GM23248 (cell line): ENCODE data around the gene NEU4. TPM values are rescaled to one million over a fixed set of nuclear protein-coding genes. Genes with fewer than 3 reads are reported as not detected.

ENCODE experiments used
- DNase-seq: peaks from one replicate; pipeline ENCODE4 v3.0.0-alpha.2; 2015
- H2AFZ ChIP-seq: fragments of 200-600 bp; sonication (generic); 2 replicates; pipeline ENCODE4 v1.6.1; 2016; ENCODE audit warnings: antibody characterized with exemption
- H3F3A ChIP-seq: fragments of 200-600 bp; sonication (generic); 2 replicates; pipeline ENCODE4 v1.6.1; 2016; ENCODE audit warnings: mild to moderate bottlenecking, antibody characterized with exemption, mixed run types; ENCODE audit not compliant: insufficient read depth
- H3K27ac ChIP-seq: fragments of 200-600 bp; sonication (generic); 2 replicates; pipeline ENCODE4 v1.5.1; 2016; ENCODE audit warnings: mild to moderate bottlenecking
- H3K27me3 ChIP-seq: fragments of 200-600 bp; sonication (generic); replicated peaks from 2 replicates; pipeline ENCODE4 v1.6.1; 2016; ENCODE audit warnings: mild to moderate bottlenecking; ENCODE audit not compliant: insufficient read depth
- H3K36me3 ChIP-seq: fragments of 200-600 bp; sonication (generic); 2 replicates; pipeline ENCODE4 v1.6.1; 2016; ENCODE audit warnings: low read depth, mild to moderate bottlenecking
- H3K4me1 ChIP-seq: fragments of 200-600 bp; sonication (generic); 2 replicates; pipeline ENCODE4 v1.6.1; 2016; ENCODE audit warnings: mild to moderate bottlenecking; ENCODE audit not compliant: insufficient read depth
- H3K4me2 ChIP-seq: fragments of 200-600 bp; sonication (generic); one replicate; pipeline ENCODE4 v1.6.1; 2016; ENCODE audit warnings: mild to moderate bottlenecking; ENCODE audit not compliant: unreplicated experiment
- H3K4me3 ChIP-seq: fragments of 200-600 bp; sonication (generic); 2 replicates; pipeline ENCODE4 v1.5.1; 2016; ENCODE audit warnings: mild to moderate bottlenecking
- H3K79me2 ChIP-seq: fragments of 200-600 bp; sonication (generic); 2 replicates; pipeline ENCODE4 v1.6.1; 2016; ENCODE audit warnings: mild to moderate bottlenecking; ENCODE audit not compliant: insufficient read depth
- H3K9ac ChIP-seq: fragments of 200-600 bp; sonication (generic); 2 replicates; pipeline ENCODE4 v1.6.1; 2016; ENCODE audit warnings: mild to moderate bottlenecking
- H3K9me2 ChIP-seq: fragments of 200-600 bp; sonication (generic); 2 replicates; pipeline ENCODE4 v1.6.1; 2016; ENCODE audit warnings: mixed run types, mild to moderate bottlenecking, moderate library complexity; ENCODE audit not compliant: insufficient read depth
- H3K9me3 ChIP-seq: fragments of 200-600 bp; sonication (generic); one replicate; pipeline ENCODE4 v1.6.1; 2017; ENCODE audit warnings: low read depth
- H4K20me1 ChIP-seq: fragments of 200-600 bp; sonication (generic); 2 replicates; pipeline ENCODE4 v1.6.0; 2016; ENCODE audit not compliant: insufficient read depth
- EZH2 ChIP-seq: fragments of 200-600 bp; sonication (generic); IDR thresholded peaks from 2 replicates; pipeline ENCODE4 v1.6.1; 2018; ENCODE audit warnings: antibody characterized with exemption, mild to moderate bottlenecking; ENCODE audit not compliant: insufficient read depth, poor library complexity, severe bottlenecking
- EZH2phosphoT487 ChIP-seq: fragments of 200-600 bp; sonication (generic); IDR thresholded peaks from 2 replicates; pipeline ENCODE4 v1.6.1; 2018; ENCODE audit warnings: antibody characterized with exemption, moderate library complexity, mild to moderate bottlenecking, low read depth; ENCODE audit not compliant: insufficient read depth
- WGBS, 2 experiments: methylation state at CpG; one replicate each; pipeline ENCODE4 v1.1.6; 2015 to 2017; ENCODE audit warnings: low lambda C conversion rate in 2 of 2, low coverage in 1 of 2; ENCODE audit errors: missing lambda C conversion rate in 2 of 2; 5-methylcytosine and 5-hydroxymethylcytosine counted together
- in situ Hi-C: fragments of 300-500 bp; cut with MboI; formaldehyde crosslinking; loops from 2 replicates; pipeline ENCODE4 v1.15.0; 2020
- polyA plus RNA-seq: library from polyadenylated mRNA; unstranded; fragments of >200 nt; fragmentation: Nextera tagmentation; extraction: Ambion mirVana; gene quantifications from 2 replicates; pipeline ENCODE4 v1.2.1, GENCODE V29; 2016
- total RNA-seq: library from RNA; depleted of rRNA; stranded (reverse); fragments of >200 nt; shearing (Covaris generic); gene quantifications from 2 replicates; pipeline ENCODE4 v1.2.3, GENCODE V29; 2014

NEU4 gene
- total and polyA plus RNA-seq, 2 experiments from 2014 or later, result not detected

- Histone ChIP-seq H3F3A (no peaks in the 10 kb centered on the region), H3K79me2 (no peaks in the 10 kb centered on the region), H3K4me3 (no peak overlapping the region), H3K9me2 (no peaks in the 10 kb centered on the region), H3K9me3 (no peaks in the 10 kb centered on the region), H3K4me2 (no peak overlapping the region), H3K36me3 (no peaks in the 10 kb centered on the region), H3K27me3 (no peaks in the 10 kb centered on the region), H4K20me1 (no peaks in the 10 kb centered on the region), H3K9ac (no peak overlapping the region), H2AFZ (no peak overlapping the region), H3K4me1 (no peaks in the 10 kb centered on the region), H3K27ac (no peak overlapping the region)
- in situ Hi-C loops, result no loop called here
- DNase-seq, result no peak
- 58 to 62% methylated on average over 18 to 23 of the region's 28 CpGs for WGBS, 2 experiments
- TF ChIP-seq EZH2phosphoT487 (no peak), EZH2 (no peak)
Observed at GRCh38 chr2:241810307-241811200, 1.6 kb downstream of the NEU4 start.

- DNase-seq, result no peak
- no peaks in the 10 kb centered on the region for H3F3A ChIP-seq
- H3K9me3 ChIP-seq, result no peaks in the 10 kb centered on the region
- H3K4me2 ChIP-seq, result no peak overlapping the region
- TF ChIP-seq EZH2phosphoT487 (no peak), EZH2 (no peak)
- 67 to 70% methylated on average over 24 to 25 of the region's 27 CpGs for WGBS, 2 experiments
- no peaks in the 10 kb centered on the region for H4K20me1 ChIP-seq
- no peaks in the 10 kb centered on the region for H3K9me2 ChIP-seq
- no peak overlapping the region for H3K9ac ChIP-seq
- H3K27me3 ChIP-seq, result no peaks in the 10 kb centered on the region
- no peaks in the 10 kb centered on the region for H3K36me3 ChIP-seq
- H3K27ac ChIP-seq, result no peak overlapping the region
- in situ Hi-C loops, result no loop called here
- no peak overlapping the region for H3K4me3 ChIP-seq
- no peaks in the 10 kb centered on the region for H3K4me1 ChIP-seq
- no peak overlapping the region for H2AFZ ChIP-seq
- H3K79me2 ChIP-seq, result no peaks in the 10 kb centered on the region
Observed at GRCh38 chr2:241811201-241811951, 2.4 kb downstream of the NEU4 start.

- H2AFZ ChIP-seq, result no peak overlapping the region
- H3F3A ChIP-seq, result no peaks in the 10 kb centered on the region
- H3K79me2 ChIP-seq, result no peaks in the 10 kb centered on the region
- H3K4me1 ChIP-seq, result no peaks in the 10 kb centered on the region
- H3K9me3 ChIP-seq, result no peaks in the 10 kb centered on the region
- no peaks in the 10 kb centered on the region for H4K20me1 ChIP-seq
- no peak for TF ChIP-seq EZH2phosphoT487
- TF ChIP-seq EZH2, result no peak
- H3K36me3 ChIP-seq, result no peaks in the 10 kb centered on the region
- H3K4me3 ChIP-seq, result no peak overlapping the region
- in situ Hi-C loops, result no loop called here
- H3K9me2 ChIP-seq, result no peaks in the 10 kb centered on the region
- no peak overlapping the region for H3K9ac ChIP-seq
- WGBS, 2 experiments, result 69 to 75% methylated on average over 18 to 19 of the region's 20 CpGs
- no peaks in the 10 kb centered on the region for H3K27me3 ChIP-seq
- no peak overlapping the region for H3K4me2 ChIP-seq
- H3K27ac ChIP-seq, result no peak overlapping the region
- DNase-seq, result no peak
Observed at GRCh38 chr2:241811952-241812729, 3.1 kb downstream of the NEU4 start.
